Measurements from ENCODE around the gene F7. TPM values are rescaled to one million over a fixed set of nuclear protein-coding genes. Genes with fewer than 3 reads are reported as not detected.

F7 gene
- polyA plus RNA-seq, 2 of the 4 experiments (the other 2 are of a cell fraction), result 0.26 to 0.65 TPM

- FAIRE-seq (no peak), DNase-seq (ENCODE audit: low read depth in 1 of 2, low spot score in 1 of 2) (no peak), ATAC-seq (no peak)
- Histone ChIP-seq H3K4me2 (no peak overlapping the region), H3K4me1 (0 out of 3 replicates have a peak, but pooled peaks cover 3% of the 10 kb centered on the region), H3K4me3 (no peak overlapping the region), H3K27ac (no peak overlapping the region), H3K9me3 (no peaks in the 10 kb centered on the region)
- ChIA-PET POLR2A (no interaction called here), CTCF (no interaction called here)
- 56% methylated on average over 14 of the region's 26 CpGs for WGBS (ENCODE audit: missing lambda C conversion rate)
- TF ChIP-seq BHLHE40 (IDR thresholded peaks at IDR 0.05; ENCODE audit: low read depth, low read length) (no peak), POLR2A (IDR thresholded peaks at IDR 0.05; ENCODE audit: low read length) (no peak), HES2 (IDR thresholded peaks at IDR 0.05) (no peak), HMGXB4 (CRISPR knock-in tag; IDR thresholded peaks at IDR 0.05; ENCODE audit: borderline replicate concordance) (no peak), MAX (IDR thresholded peaks at IDR 0.05) (no peak), JUNB (IDR thresholded peaks at IDR 0.05) (no peak), ATOH8 (CRISPR knock-in tag; IDR thresholded peaks at IDR 0.05; ENCODE audit: low read depth) (no peak), NFE2L2 (conservative IDR thresholded peaks at IDR 0.05; ENCODE audit: low read length) (no peak), RARB (CRISPR knock-in tag; IDR thresholded peaks at IDR 0.05) (no peak), ZNF302 (CRISPR knock-in tag; IDR thresholded peaks at IDR 0.05) (no peak), KDM5A (IDR thresholded peaks at IDR 0.05) (no peak), BCL3 (IDR thresholded peaks at IDR 0.05) (no peak), FOSL2 (IDR thresholded peaks at IDR 0.05) (no peak), FOSL2 (CRISPR knock-in tag; IDR thresholded peaks at IDR 0.05) (no peak)
Observed at GRCh38 chr13:113082198-113083021, 23.2 kb upstream of the F7 start.

GRCh38 chr13:113083022-113083373, 22.6 kb upstream of the F7 start:
- no peaks in the 10 kb centered on the region for H3K9me3 ChIP-seq
- H3K4me1 ChIP-seq, result 0 out of 3 replicates have a peak, but pooled peaks cover 3% of the 10 kb centered on the region
- ChIA-PET POLR2A (no interaction called here), CTCF (no interaction called here)
- H3K4me3 ChIP-seq, result no peak overlapping the region
- ATAC-seq (no peak), FAIRE-seq (no peak), DNase-seq (ENCODE audit: low read depth in 1 of 2, low spot score in 1 of 2) (no peak)
- WGBS (ENCODE audit: missing lambda C conversion rate), result 90% methylated on average over 2 of the region's 10 CpGs
- H3K4me2 ChIP-seq, result no peak overlapping the region
- TF ChIP-seq HES2 (IDR thresholded peaks at IDR 0.05), result no peak
- TF ChIP-seq CBX2 (IDR thresholded peaks at IDR 0.05; ENCODE audit: borderline replicate concordance, low read depth), result no peak
- no peak for TF ChIP-seq GATA3 (IDR thresholded peaks at IDR 0.05; ENCODE audit: borderline replicate concordance)
- TF ChIP-seq NR3C1 (IDR thresholded peaks at IDR 0.05), result no peak
- TF ChIP-seq RAD21 (conservative IDR thresholded peaks at IDR 0.05 in 1 of 2, IDR thresholded peaks at IDR 0.05 in 1 of 2), result no peak
- TF ChIP-seq PHF8 (IDR thresholded peaks at IDR 0.05; ENCODE audit: borderline replicate concordance, low read depth), result no peak
- TF ChIP-seq ELK1 (IDR thresholded peaks at IDR 0.05; ENCODE audit: low read depth, low read length), result no peak
- no peak for TF ChIP-seq MAX (IDR thresholded peaks at IDR 0.05)
- no peak for TF ChIP-seq EHF (CRISPR knock-in tag; IDR thresholded peaks at IDR 0.05)
- TF ChIP-seq ATOH8 (CRISPR knock-in tag; IDR thresholded peaks at IDR 0.05; ENCODE audit: low read depth), result no peak
- TF ChIP-seq JUN (IDR thresholded peaks at IDR 0.05), result no peak
- no peak for TF ChIP-seq NPAS2 (CRISPR knock-in tag; IDR thresholded peaks at IDR 0.05; ENCODE audit: borderline replicate concordance)
- no peak for TF ChIP-seq USF2 (IDR thresholded peaks at IDR 0.05)
- TF ChIP-seq ZNF302 (CRISPR knock-in tag; IDR thresholded peaks at IDR 0.05), result no peak
- TF ChIP-seq ZC3H11A (IDR thresholded peaks at IDR 0.05), result no peak
- H3K27ac ChIP-seq, result no peak overlapping the region

All from A549 (cell line).